Liver (tissue), 9 donors: ENCODE data around the gene CRB2. TPM values are rescaled to one million over a fixed set of nuclear protein-coding genes. Genes with fewer than 3 reads are reported as not detected.

Experiments used
- DNase-seq: peaks from one replicate; pipeline ENCODE4 v3.0.0-alpha.2; 2017; ENCODE audit warnings: low spot score
- H3K27ac ChIP-seq, 2 donors: one replicate each; pipeline ENCODE4 v1.7.0; 2013; ENCODE audit warnings: inconsistent platforms in 2 of 2, low read length in 2 of 2, control low read depth in 1 of 2, low read depth in 1 of 2, mild to moderate bottlenecking in 1 of 2
- H3K27me3 ChIP-seq, 4 donors: one replicate each; pipeline versions ENCODE4 v1.6.1 to v1.7.0; 2013; ENCODE audit warnings: low read length in 3 of 4, inconsistent platforms in 1 of 4, mild to moderate bottlenecking in 1 of 4, moderate library complexity in 1 of 4; ENCODE audit not compliant: control insufficient read depth in 4 of 4, insufficient read depth in 4 of 4
- H3K36me3 ChIP-seq, 4 donors: one replicate each; pipeline versions ENCODE4 v1.6.1 to v1.7.0; 2013; ENCODE audit warnings: low read length in 3 of 4, mild to moderate bottlenecking in 3 of 4, low read depth in 1 of 4, moderate library complexity in 1 of 4; ENCODE audit not compliant: control insufficient read depth in 4 of 4, insufficient read depth in 3 of 4
- H3K4me1 ChIP-seq, 4 donors: one replicate each; pipeline versions ENCODE4 v1.6.1 to v1.7.0; 2013; ENCODE audit warnings: low read length in 3 of 4, mild to moderate bottlenecking in 3 of 4, moderate library complexity in 1 of 4; ENCODE audit not compliant: control insufficient read depth in 4 of 4, insufficient read depth in 4 of 4
- H3K4me3 ChIP-seq, 3 donors: one replicate each; pipeline versions ENCODE4 v1.6.1 to v1.7.0; 2013; ENCODE audit warnings: low read length in 3 of 3, control low read depth in 1 of 3, low read depth in 1 of 3, mild to moderate bottlenecking in 1 of 3
- H3K9ac ChIP-seq, 2 donors: one replicate each; pipeline ENCODE4 v1.7.0; 2013; ENCODE audit warnings: low read length in 2 of 2, mild to moderate bottlenecking in 2 of 2, moderate library complexity in 2 of 2, control low read depth in 1 of 2, low read depth in 1 of 2
- H3K9me3 ChIP-seq, 4 donors: one replicate each; pipeline versions ENCODE4 v1.6.1 to v1.7.0; 2013; ENCODE audit warnings: low read length in 3 of 4; ENCODE audit not compliant: control insufficient read depth in 4 of 4
- ATF3 ChIP-seq: IDR thresholded peaks from 2 replicates; pipeline ENCODE4 v1.6.1; 2016; ENCODE audit warnings: antibody characterized with exemption
- CTCF ChIP-seq: fragments of 150-350 bp; IDR thresholded peaks from 2 replicates; pipeline ENCODE4 v1.5.1; 2017; ENCODE audit warnings: improper control_type of control experiment, low read depth, low read length; ENCODE audit not compliant: missing input control
- EGR1 ChIP-seq, 2 donors: IDR thresholded peaks; 2 replicates each; pipeline ENCODE4 v1.6.1; 2016 to 2018; ENCODE audit warnings: antibody characterized with exemption in 2 of 2, low read depth in 2 of 2
- FOXA1 ChIP-seq: IDR thresholded peaks from 2 replicates; pipeline ENCODE4 v1.6.1; 2016; ENCODE audit warnings: antibody characterized with exemption
- FOXA2 ChIP-seq: IDR thresholded peaks from 2 replicates; pipeline ENCODE4 v1.6.1; 2016; ENCODE audit warnings: antibody characterized with exemption
- GABPA ChIP-seq, 2 donors: IDR thresholded peaks in 1 of 2; conservative IDR thresholded peaks in 1 of 2; 2 replicates each; pipeline ENCODE4 v1.6.1; 2016; ENCODE audit warnings: antibody characterized with exemption in 2 of 2, mild to moderate bottlenecking in 1 of 2, moderate library complexity in 1 of 2
- HNF4A ChIP-seq, 2 donors: conservative IDR thresholded peaks; 2 replicates each; pipeline ENCODE4 v1.6.1; 2016; ENCODE audit warnings: antibody characterized with exemption in 2 of 2, mild to moderate bottlenecking in 2 of 2
- HNF4G ChIP-seq: IDR thresholded peaks from 2 replicates; pipeline ENCODE4 v1.6.1; 2016; ENCODE audit warnings: antibody characterized with exemption
- JUND ChIP-seq, 2 donors: IDR thresholded peaks; 2 replicates each; pipeline ENCODE4 v1.6.1; 2016; ENCODE audit warnings: antibody characterized with exemption in 2 of 2
- NR2F2 ChIP-seq: IDR thresholded peaks from 2 replicates; pipeline ENCODE4 v1.6.1; 2016; ENCODE audit warnings: antibody characterized with exemption
- RAD21 ChIP-seq, 2 donors: IDR thresholded peaks; 2 replicates each; pipeline ENCODE4 v1.6.1; 2016; ENCODE audit warnings: antibody characterized with exemption in 2 of 2, mild to moderate bottlenecking in 2 of 2
- RXRA ChIP-seq, 2 donors: IDR thresholded peaks; 2 replicates each; pipeline ENCODE4 v1.6.1; 2017 to 2018; ENCODE audit warnings: antibody characterized with exemption in 2 of 2, mild to moderate bottlenecking in 1 of 2
- SP1 ChIP-seq: IDR thresholded peaks from 2 replicates; pipeline ENCODE4 v1.6.1; 2018; ENCODE audit warnings: antibody characterized with exemption, mild to moderate bottlenecking
- TAF1 ChIP-seq: conservative IDR thresholded peaks from 2 replicates; pipeline ENCODE4 v1.6.1; 2016; ENCODE audit warnings: antibody characterized with exemption, mild to moderate bottlenecking
- YY1 ChIP-seq: IDR thresholded peaks from 2 replicates; pipeline ENCODE4 v1.6.1; 2016; ENCODE audit warnings: antibody characterized with exemption, mild to moderate bottlenecking
- WGBS: extraction: QIAGEN DNeasy Blood & Tissue Kit; methylation state at CpG from one replicate; pipeline ENCODE4 v1.1.7; 2013; 5-methylcytosine and 5-hydroxymethylcytosine counted together
- polyA plus RNA-seq, 2 donors: library from polyadenylated mRNA; stranded (reverse) in 1 of 2; unstranded in 1 of 2; fragments of 200-250 nt in 1 of 2; fragments of >200 nt in 1 of 2; fragmentation: Nextera tagmentation in 1 of 2; extraction: Ambion mirVana in 1 of 2; gene quantifications; one replicate each; pipeline versions ENCODE4 v1.2.1 to v1.2.3, GENCODE V29; 2013 to 2015
- total RNA-seq, 2 donors: library from RNA; depleted of rRNA; stranded (reverse); fragments of >200 nt; gene quantifications; one replicate each; pipeline ENCODE4 v1.2.3, GENCODE V29; 2014
- TF ChIP-seq, protein P1 (sequence below): IDR thresholded peaks from 2 replicates; pipeline ENCODE4 v1.6.1; 2016; ENCODE audit warnings: antibody characterized with exemption
- TF ChIP-seq, protein P2 (sequence below): IDR thresholded peaks from 2 replicates; pipeline ENCODE4 v1.6.1; 2016; ENCODE audit warnings: antibody characterized with exemption, mild to moderate bottlenecking
- TF ChIP-seq, protein P3 (sequence below): IDR thresholded peaks from 2 replicates; pipeline ENCODE4 v1.6.1; 2016; ENCODE audit warnings: antibody characterized with exemption
- donor health status: healthy.
- donor health status: healthy.
- donor health status: healthy.
- donor health status: healthy.
- donor health status: healthy.

CRB2 gene
- total and polyA plus RNA-seq, 4 donors = 1.7 TPM; not detected in 3

- H3K4me3 ChIP-seq = no peak overlapping the region
- no peaks in the 10 kb centered on the region for H3K9me3 ChIP-seq
- no peaks in the 10 kb centered on the region for H3K4me1 ChIP-seq
- peaks cover 0 to 8% (median 1%) of the 10 kb centered on the region in 4 donors for H3K36me3 ChIP-seq
- no peak for DNase-seq
- H3K27ac ChIP-seq = no peak overlapping the region
- TF ChIP-seq HNF4G (no peak), JUND (IDR thresholded peaks at IDR 0.05) (no peak), FOXA2 (no peak), GABPA (IDR thresholded peaks at IDR 0.05 in 1 of 2, conservative IDR thresholded peaks at IDR 0.05 in 1 of 2) (no peak), SP1 (no peak), RXRA (IDR thresholded peaks at IDR 0.05) (no peak), TAF1 (no peak), ATF3 (no peak), RAD21 (IDR thresholded peaks at IDR 0.05) (no peak), EGR1 (IDR thresholded peaks at IDR 0.05; ENCODE audit: low read depth in 2 of 2) (no peak), FOXA1 (no peak), NR2F2 (no peak), YY1 (no peak), HNF4A (conservative IDR thresholded peaks at IDR 0.05) (no peak), CTCF (no peak)
- TF ChIP-seq, protein P1, sequence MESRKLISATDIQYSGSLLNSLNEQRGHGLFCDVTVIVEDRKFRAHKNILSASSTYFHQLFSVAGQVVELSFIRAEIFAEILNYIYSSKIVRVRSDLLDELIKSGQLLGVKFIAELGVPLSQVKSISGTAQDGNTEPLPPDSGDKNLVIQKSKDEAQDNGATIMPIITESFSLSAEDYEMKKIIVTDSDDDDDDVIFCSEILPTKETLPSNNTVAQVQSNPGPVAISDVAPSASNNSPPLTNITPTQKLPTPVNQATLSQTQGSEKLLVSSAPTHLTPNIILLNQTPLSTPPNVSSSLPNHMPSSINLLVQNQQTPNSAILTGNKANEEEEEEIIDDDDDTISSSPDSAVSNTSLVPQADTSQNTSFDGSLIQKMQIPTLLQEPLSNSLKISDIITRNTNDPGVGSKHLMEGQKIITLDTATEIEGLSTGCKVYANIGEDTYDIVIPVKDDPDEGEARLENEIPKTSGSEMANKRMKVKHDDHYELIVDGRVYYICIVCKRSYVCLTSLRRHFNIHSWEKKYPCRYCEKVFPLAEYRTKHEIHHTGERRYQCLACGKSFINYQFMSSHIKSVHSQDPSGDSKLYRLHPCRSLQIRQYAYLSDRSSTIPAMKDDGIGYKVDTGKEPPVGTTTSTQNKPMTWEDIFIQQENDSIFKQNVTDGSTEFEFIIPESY = no peak
- TF ChIP-seq, protein P2, sequence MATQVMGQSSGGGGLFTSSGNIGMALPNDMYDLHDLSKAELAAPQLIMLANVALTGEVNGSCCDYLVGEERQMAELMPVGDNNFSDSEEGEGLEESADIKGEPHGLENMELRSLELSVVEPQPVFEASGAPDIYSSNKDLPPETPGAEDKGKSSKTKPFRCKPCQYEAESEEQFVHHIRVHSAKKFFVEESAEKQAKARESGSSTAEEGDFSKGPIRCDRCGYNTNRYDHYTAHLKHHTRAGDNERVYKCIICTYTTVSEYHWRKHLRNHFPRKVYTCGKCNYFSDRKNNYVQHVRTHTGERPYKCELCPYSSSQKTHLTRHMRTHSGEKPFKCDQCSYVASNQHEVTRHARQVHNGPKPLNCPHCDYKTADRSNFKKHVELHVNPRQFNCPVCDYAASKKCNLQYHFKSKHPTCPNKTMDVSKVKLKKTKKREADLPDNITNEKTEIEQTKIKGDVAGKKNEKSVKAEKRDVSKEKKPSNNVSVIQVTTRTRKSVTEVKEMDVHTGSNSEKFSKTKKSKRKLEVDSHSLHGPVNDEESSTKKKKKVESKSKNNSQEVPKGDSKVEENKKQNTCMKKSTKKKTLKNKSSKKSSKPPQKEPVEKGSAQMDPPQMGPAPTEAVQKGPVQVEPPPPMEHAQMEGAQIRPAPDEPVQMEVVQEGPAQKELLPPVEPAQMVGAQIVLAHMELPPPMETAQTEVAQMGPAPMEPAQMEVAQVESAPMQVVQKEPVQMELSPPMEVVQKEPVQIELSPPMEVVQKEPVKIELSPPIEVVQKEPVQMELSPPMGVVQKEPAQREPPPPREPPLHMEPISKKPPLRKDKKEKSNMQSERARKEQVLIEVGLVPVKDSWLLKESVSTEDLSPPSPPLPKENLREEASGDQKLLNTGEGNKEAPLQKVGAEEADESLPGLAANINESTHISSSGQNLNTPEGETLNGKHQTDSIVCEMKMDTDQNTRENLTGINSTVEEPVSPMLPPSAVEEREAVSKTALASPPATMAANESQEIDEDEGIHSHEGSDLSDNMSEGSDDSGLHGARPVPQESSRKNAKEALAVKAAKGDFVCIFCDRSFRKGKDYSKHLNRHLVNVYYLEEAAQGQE = no peak
- TF ChIP-seq, protein P3, sequence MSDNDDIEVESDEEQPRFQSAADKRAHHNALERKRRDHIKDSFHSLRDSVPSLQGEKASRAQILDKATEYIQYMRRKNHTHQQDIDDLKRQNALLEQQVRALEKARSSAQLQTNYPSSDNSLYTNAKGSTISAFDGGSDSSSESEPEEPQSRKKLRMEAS = no peak
- no peaks in the 10 kb centered on the region for H3K27me3 ChIP-seq
- H3K9ac ChIP-seq = no peak overlapping the region
- WGBS = 96% methylated on average over 7 of the region's 7 CpGs
Observed at GRCh38 chr9:123414204-123414603, 58.2 kb downstream of the CRB2 start.
